ENCODE results near the gene DHX36. TPM values are rescaled to one million over a fixed set of nuclear protein-coding genes. Genes with fewer than 3 reads are reported as not detected.

DHX36 gene
- total RNA-seq, 6 experiments from 2014 or later = 17.6 to 39.1 (median 22.7) TPM

- DNase-seq (no peak), ATAC-seq (no peak)
- intact Hi-C loops (cut with DNase I) = no loop called here
- no peak overlapping the region for H3K27ac ChIP-seq
- H3K9me3 ChIP-seq = no peaks in the 10 kb centered on the region
- H3K27me3 ChIP-seq = no peaks in the 10 kb centered on the region
- no peak for TF ChIP-seq POLR2A (IDR thresholded peaks at IDR 0.05)
- TF ChIP-seq CTCF (IDR thresholded peaks at IDR 0.05) = no peak
- WGBS (ENCODE audit: insufficient coverage, low coverage, low lambda C conversion rate, missing lambda C conversion rate) = 59% methylated on average over 2 of the region's 2 CpGs
- H3K4me1 ChIP-seq = no peaks in the 10 kb centered on the region
- no peak overlapping the region for H3K4me3 ChIP-seq
- peaks cover 0 to 74% (median 29%) of the 10 kb centered on the region in 4 donors for H3K36me3 ChIP-seq
Observed at GRCh38 chr3:154285221-154285620, 39.1 kb downstream of the DHX36 start.

- intact Hi-C loops (cut with DNase I) = no loop called here
- Histone ChIP-seq H3K36me3 (peaks cover 0 to 72% (median 35%) of the 10 kb centered on the region in 4 donors), H3K4me1 (no peaks in the 10 kb centered on the region), H3K4me3 (no peak overlapping the region), H3K27ac (no peak overlapping the region), H3K9me3 (no peaks in the 10 kb centered on the region), H3K27me3 (no peaks in the 10 kb centered on the region)
- DNase-seq = no peak
- peak in 1 of 4 donors; percentile 80 for ATAC-seq
- 100% methylated on average over 1 of the region's 1 CpG for WGBS (ENCODE audit: insufficient coverage, low coverage, low lambda C conversion rate, missing lambda C conversion rate)
- TF ChIP-seq CTCF (IDR thresholded peaks at IDR 0.05) = no peak
- no peak for TF ChIP-seq POLR2A (IDR thresholded peaks at IDR 0.05)
Observed at GRCh38 chr3:154280161-154280560, 44.1 kb downstream of the DHX36 start.

- intact Hi-C loops (cut with DNase I) = no loop called here
- DNase-seq (no peak), ATAC-seq (no peak)
- H3K4me3 ChIP-seq = no peak overlapping the region
- H3K9me3 ChIP-seq = no peaks in the 10 kb centered on the region
- no peaks in the 10 kb centered on the region for H3K4me1 ChIP-seq
- no peak for TF ChIP-seq POLR2A (IDR thresholded peaks at IDR 0.05)
- no peak for TF ChIP-seq CTCF (IDR thresholded peaks at IDR 0.05)
- H3K27me3 ChIP-seq = no peaks in the 10 kb centered on the region
- H3K27ac ChIP-seq = no peak overlapping the region
- 90% methylated on average over 2 of the region's 2 CpGs for WGBS (ENCODE audit: insufficient coverage, low coverage, low lambda C conversion rate, missing lambda C conversion rate)
- peaks cover 0 to 62% (median 25%) of the 10 kb centered on the region in 4 donors for H3K36me3 ChIP-seq
Observed at GRCh38 chr3:154275965-154276364, 48.3 kb downstream of the DHX36 start.

GRCh38 chr3:154275292-154275691, 49.0 kb downstream of the DHX36 start:
- Histone ChIP-seq H3K4me1 (no peaks in the 10 kb centered on the region), H3K9me3 (no peaks in the 10 kb centered on the region), H3K4me3 (no peak overlapping the region), H3K36me3 (peaks cover 0 to 55% (median 23%) of the 10 kb centered on the region in 4 donors), H3K27me3 (no peaks in the 10 kb centered on the region), H3K27ac (no peak overlapping the region)
- ATAC-seq (no peak), DNase-seq (no peak)
- intact Hi-C loops (cut with DNase I) = no loop called here
- 100% methylated on average over 2 of the region's 2 CpGs for WGBS (ENCODE audit: insufficient coverage, low coverage, low lambda C conversion rate, missing lambda C conversion rate)
- no peak for TF ChIP-seq CTCF (IDR thresholded peaks at IDR 0.05)
- TF ChIP-seq POLR2A (IDR thresholded peaks at IDR 0.05) = no peak

GRCh38 chr3:154274348-154274747, 49.9 kb downstream of the DHX36 start:
- H3K27ac ChIP-seq = no peak overlapping the region
- H3K36me3 ChIP-seq = peaks cover 0 to 53% (median 20%) of the 10 kb centered on the region in 4 donors
- WGBS (ENCODE audit: insufficient coverage, low coverage, low lambda C conversion rate, missing lambda C conversion rate) = 52% methylated on average over 2 of the region's 2 CpGs
- no peak overlapping the region for H3K4me3 ChIP-seq
- H3K9me3 ChIP-seq = no peaks in the 10 kb centered on the region
- TF ChIP-seq CTCF (IDR thresholded peaks at IDR 0.05) = no peak
- no peak for TF ChIP-seq POLR2A (IDR thresholded peaks at IDR 0.05)
- H3K27me3 ChIP-seq = no peaks in the 10 kb centered on the region
- DNase-seq (no peak), ATAC-seq (no peak)
- no peaks in the 10 kb centered on the region for H3K4me1 ChIP-seq
- intact Hi-C loops (cut with DNase I) = no loop called here
